NCI-H187 (cell line): ENCODE data around the gene MLST8.
"Not testable (repeated sequence)": the region's sequence is repeated elsewhere in the genome, so short reads cannot be mapped to it uniquely, and the experiment has no call there.

ENCODE experiments used
- DNase-seq, 2 experiments: peaks; one replicate each; lab custom pipeline; 2025; lab: John Stamatoyannopoulos, UW

The MLST8 gene

DNA sequence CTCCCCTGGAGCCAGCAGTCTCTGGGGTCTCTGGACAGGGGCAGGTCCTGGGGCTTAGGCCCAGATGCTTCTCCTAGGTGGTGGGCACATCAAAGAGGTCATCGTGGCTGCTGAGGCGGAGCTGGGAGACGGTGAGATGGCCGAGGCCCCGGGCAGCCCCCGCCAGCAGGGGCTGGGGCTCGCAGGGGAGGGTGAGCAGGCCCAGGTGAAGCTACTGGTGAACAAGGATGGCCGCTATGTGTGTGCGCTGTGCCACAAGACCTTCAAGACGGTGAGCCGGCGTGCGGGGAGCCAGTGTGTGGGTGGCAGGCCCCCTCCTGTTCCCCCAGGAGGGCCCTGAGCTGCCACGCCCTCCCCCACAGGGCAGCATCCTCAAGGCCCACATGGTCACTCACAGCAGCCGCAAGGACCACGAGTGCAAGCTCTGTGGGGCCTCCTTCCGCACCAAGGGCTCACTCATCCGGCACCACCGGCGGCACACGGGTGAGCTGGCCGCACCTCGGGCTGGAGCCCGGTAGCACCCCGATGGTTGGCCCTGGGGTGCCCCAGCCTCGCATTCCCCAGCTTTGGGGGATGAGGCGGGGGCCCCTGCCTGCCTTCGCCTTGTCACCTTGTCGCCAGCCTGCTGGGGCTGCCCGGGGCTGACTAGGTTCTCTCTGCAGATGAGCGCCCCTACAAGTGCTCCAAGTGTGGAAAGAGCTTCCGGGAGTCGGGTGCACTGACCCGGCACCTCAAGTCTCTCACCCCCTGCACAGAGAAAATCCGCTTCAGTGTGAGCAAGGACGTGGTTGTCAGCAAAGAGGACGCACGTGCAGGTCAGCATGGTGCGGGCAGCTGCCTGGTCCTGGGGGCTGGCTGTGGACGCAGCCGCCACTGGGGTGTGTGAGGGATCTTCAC lies 27.1 kb downstream of the MLST8 start:
- no peak for DNase-seq

DNA sequence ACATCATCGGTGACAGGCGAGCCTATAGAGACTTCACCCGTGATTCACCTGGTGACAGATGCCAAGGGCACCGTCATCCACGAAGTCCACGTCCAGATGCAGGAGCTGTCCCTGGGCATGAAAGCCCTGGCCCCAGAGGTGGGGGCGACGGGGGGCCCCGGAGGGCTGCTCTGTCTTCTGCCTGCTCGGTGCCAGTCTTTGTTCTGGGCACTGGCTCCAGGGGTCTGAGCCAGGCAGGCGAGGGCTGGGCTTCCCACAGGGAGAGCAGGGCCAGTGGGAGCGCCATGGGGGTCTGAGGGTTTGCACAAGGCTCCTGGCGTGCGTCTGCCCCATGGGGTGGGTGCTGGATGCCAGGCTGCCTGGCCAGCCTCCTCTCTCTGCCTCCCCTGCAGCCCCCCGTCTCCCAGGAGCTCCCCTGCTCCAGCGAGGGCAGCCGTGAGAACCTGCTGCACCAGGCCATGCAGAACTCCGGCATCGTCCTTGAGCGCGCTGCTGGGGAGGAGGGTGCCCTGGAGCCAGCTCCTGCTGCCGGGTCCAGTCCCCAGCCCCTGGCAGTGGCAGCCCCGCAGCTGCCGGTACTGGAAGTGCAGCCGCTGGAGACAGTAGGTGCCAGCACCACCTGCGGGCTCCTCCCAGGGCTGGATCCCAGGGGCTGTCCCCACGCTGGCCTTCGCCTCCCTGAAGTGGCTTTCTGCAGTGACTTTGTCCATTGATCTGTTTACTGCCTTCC lies 28.0 kb downstream of the MLST8 start:
- no peak for DNase-seq

DNA sequence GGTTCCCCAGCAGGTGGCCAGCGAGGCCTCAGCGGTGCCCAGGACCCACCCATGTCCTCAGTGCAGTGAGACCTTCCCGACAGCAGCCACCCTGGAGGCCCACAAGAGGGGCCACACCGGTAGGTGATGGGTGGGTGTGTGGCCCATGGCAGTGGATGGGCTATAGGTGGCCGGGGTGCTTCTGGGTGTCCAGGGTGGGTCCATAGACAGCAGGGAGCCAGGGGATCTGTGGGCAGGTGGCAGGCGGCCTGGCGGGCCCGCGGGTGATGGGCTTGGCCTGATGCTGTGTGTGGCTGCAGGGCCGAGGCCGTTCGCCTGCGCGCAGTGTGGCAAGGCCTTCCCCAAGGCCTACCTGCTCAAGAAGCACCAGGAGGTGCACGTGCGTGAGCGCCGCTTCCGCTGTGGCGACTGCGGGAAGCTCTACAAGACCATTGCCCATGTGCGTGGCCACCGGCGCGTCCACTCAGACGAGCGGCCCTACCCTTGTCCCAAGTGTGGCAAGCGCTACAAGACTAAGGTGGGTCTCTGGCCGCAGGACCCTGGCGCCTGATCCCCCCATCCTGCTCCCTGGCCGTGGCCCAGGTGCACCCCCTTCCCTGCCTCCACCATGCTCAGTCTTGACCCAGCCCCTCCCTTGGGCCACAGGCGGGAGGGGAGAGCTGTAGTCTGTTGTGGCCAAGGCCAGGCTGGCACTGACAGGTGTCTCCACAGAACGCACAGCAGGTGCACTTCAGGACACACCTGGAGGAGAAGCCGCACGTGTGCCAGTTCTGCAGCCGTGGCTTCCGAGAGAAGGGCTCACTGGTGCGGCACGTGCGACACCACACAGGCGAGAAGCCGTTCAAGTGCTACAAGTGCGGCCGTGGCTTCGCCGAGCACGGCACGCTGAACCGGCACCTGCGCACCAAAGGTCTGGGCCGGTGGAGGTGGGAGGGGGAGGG lies 28.9 kb downstream of the MLST8 start:
- DNase-seq, result peak; percentile 88 to 97

DNA sequence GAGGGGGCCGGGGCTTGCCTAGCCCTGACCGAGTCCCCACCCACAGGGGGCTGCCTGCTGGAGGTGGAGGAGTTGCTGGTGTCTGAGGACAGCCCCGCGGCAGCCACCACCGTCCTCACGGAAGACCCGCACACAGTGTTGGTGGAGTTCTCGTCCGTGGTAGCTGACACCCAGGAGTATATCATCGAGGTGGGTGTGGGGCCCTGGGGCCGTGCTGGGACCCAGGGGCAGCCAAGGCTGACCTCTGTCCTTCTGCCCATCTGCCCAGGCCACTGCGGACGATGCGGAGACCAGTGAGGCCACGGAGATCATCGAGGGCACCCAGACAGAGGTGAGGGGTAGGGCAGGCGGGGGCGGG lies 29.5 kb downstream of the MLST8 start:
- no peak for DNase-seq

DNA sequence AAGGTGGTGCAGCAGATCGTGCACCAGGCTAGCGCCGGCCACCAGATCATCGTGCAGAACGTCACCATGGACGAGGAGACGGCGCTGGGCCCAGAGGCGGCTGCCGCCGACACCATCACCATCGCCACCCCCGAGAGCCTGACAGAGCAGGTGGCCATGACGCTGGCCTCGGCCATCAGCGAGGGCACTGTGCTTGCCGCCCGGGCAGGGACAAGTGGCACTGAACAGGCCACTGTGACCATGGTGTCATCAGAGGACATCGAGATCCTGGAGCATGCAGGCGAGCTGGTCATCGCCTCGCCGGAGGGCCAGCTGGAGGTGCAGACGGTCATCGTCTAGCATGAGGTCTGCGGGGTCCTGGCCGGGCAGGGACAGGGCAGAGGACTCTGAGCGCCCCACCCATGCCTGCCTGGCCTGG lies 30.0 kb downstream of the MLST8 start:
- DNase-seq, result no peak

DNA sequence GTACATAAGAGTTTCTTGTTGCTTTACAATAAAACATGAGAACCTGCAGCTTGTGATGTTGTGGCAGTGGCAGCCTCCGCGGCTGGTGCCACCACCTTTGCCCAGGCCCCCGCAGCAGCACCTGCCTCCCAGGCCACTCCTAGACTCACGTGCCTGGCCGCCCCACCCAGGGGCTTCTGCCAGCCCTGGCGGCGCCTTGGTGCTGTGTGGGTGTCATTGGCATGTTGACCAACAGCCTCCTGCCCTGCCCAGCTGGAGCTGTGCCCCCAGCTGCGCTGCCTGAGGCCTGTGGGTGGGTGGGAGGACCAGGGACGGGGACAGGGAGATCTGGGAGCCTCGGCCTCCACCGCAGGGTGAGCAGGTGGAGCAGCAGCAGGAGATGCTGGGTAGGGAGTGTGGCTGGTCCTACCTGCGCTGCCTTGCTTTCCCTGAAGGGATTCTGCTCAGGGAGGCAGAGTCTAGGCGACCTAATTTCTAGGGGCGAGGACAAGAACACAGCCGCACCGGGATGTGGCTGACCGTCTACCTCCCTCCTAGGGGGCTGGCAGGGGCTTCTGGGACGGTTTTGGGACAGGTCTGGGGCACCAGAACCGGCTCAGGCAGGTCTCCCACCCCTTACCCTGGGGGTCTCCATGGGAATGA lies 30.6 kb downstream of the MLST8 start:
- no peak for DNase-seq

DNA sequence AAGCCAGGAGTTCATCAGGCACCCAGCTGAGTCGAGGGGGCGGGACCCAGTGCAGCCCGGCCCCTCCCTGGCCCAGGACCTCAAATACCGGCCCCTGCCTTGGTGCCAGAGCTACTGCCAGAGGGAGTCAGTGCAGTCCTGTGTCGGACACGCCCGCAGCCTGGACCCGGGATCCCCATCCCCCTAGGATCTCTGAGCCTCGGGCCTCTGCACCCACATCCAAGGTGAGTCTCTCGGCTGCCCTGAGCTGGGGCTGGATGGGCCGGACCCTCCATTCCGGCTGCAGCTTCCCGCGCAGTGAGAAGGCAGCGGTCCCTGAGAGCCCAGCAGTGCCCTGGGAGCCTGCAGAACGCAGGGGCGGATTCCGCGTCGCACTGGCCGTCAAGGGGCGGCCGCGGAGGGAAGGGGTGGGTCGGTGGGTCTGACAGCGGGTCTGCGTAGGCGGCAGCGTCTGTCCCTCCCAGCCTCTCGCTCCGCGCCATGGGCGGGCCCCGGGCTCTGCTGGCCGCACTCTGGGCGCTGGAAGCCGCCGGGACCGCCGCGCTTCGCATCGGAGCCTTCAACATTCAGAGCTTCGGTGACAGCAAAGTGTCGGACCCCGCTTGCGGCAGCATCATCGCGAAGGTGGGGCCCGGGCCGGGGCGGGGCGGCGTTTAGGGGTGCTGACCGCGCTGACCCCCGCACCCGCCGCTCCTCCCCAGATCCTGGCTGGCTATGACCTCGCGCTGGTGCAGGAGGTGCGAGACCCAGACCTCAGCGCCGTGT lies 31.3 kb downstream of the MLST8 start, which contains the start of gene DNASE1L2:
TSS of gene DNASE1L2 (plus strand) at position 108 of the 765 bp plus-strand sequence. CDS start at position 481, 373 bp downstream.
- no peak for DNase-seq

DNA sequence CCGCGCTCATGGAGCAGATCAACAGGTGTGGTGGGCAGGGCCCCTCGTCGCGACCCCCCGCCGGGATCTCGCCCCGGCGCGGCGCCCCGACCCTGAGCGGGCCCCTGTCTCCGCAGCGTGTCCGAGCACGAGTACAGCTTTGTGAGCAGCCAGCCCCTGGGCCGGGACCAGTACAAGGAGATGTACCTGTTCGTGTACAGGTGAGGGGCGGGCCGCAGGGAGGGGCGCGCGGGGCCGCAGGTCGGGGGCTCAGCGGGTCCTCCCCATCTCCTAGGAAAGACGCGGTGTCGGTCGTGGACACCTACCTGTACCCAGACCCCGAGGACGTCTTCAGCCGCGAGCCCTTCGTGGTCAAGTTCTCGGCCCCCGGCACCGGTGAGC lies 31.8 kb downstream of the MLST8 start:
- DNase-seq, result no peak

DNA sequence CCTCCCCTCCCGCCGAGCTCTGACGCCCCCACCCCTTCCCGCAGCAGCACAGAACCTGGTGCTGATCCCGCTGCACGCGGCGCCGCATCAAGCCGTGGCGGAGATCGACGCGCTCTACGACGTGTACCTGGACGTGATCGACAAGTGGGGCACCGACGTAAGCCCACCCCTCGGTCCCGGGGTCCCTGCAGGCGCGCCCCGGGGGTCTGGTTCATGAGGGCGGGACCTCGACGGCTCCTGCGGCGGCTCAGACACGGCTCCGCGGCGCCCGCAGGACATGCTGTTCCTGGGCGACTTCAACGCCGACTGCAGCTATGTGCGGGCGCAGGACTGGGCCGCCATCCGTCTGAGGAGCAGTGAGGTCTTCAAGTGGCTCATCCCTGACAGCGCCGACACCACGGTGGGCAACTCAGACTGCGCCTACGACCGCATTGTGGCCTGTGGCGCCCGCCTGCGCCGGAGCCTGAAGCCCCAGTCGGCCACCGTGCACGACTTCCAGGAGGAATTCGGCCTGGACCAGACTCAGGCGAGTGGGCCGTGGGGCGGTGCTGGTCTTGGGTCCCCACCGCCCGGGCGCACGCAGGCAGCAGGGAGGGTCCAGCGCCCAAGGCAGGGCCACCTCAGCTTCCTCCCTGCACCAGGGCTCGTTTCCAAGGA lies 32.4 kb downstream of the MLST8 start:
- DNase-seq, result no peak

DNA sequence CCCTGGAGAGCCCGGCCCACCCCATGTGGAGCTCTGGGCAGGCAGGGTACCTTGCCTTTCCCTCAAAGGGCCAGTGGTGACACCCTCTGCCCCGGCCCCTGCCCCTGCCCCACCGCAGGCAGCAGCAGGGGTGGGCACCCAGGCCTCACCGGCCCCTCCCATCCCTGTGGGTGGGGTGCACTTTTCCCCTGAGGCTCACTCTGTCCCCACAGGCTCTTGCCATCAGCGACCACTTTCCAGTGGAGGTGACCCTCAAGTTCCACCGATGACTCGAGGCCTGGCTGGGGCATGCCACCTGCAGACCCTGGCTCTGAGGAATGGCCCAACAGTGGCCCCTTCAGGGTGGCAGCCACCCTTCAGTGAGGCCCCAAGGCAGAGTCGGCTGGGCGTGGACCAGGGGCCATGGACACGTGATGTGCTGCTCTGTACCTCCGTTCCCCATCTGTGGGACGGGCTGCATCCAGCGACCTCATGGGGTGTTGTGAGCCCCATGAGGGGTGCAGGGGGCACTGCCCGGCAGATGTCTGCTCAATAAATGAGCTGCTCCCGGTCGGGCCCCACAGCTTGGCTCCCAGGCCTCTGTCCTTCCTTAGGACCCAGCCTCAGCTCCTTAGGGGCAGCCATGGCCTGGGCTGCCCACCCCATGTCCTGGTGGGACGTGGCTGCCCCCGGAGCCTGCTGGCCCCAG lies 33.0 kb downstream of the MLST8 start:
- DNase-seq, result no peak

DNA sequence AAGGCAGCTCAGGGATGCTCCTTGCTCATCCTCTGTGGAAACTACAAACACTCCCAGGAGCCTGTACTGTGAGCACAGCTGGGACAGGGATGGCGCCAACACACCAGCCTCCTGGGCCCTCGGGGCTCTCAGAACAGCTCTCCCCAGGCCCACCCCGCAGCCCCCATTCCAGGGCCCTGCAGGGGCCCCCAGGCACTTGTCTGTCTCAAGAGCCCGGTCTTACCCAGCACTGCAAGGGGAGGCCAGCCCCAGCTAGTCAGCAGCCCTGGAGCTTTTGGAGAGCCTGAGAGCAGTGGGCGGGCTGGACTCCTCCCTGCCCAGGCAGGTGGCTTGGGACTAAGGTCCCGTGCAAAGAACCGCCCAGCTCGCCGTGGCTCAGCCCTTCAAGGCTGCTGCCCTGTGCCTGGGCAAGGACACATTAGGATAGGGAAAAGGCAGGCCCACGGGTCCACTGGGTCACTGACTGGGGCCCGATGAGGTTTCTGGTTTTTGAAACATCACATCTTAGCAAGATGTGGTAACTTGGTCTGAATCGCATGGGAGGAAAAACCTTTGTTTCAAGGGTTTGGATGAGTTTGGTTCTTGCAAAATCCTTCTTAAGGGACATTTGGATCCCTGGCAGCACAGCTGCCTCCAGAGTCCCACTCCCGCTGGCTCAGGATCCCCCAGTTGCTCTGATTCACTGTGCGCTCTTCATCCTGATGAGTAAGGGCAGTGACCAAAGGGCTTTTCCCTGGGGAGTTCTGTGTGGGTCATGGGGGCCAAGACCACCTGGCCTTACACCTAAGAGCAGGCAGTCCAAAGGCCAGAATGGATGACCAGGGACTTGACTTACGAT lies 33.8 kb downstream of the MLST8 start:
- peak in 1 of 2 experiments; percentile 62 for DNase-seq

DNA sequence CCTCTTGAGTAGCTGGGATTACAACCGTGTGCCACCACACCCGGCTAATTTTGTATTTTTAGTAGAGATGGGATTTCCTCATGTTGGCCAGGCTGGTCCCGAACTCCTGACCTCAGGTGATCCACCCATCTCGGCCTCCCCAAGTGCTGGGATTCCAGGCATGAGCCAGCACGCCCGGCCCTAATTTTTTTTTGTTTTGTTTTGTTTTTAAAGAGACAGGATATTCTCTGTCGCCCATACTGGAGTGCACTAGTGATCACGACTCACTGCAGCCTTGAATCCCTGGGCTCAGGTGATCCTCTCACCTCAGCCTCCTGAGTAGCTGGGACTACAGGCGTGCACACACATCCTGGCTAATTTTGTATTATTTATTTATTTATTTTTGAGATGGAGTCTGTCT lies 35.1 kb downstream of the MLST8 start:
- DNase-seq, result not testable (repeated sequence)

DNA sequence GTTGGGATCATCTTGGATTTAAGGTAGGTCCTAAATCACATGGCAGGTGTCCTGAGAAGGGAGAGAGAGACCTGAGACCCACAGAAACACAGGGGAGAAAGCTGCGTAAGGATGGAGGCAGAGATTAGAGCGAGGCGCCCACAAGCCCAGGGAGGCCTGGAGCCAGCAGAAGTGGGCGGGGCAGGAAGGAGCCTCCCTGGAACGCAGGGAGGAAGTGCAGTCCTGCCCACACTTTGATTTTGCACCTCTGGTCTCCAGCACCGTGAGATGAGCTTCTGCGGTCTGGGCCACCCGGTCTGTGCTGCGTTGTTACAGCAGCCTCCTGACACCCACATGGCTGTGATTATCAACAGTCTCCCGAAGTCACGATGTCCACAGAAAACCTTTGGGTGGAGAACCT lies 37.3 kb downstream of the MLST8 start:
- DNase-seq, result no peak

DNA sequence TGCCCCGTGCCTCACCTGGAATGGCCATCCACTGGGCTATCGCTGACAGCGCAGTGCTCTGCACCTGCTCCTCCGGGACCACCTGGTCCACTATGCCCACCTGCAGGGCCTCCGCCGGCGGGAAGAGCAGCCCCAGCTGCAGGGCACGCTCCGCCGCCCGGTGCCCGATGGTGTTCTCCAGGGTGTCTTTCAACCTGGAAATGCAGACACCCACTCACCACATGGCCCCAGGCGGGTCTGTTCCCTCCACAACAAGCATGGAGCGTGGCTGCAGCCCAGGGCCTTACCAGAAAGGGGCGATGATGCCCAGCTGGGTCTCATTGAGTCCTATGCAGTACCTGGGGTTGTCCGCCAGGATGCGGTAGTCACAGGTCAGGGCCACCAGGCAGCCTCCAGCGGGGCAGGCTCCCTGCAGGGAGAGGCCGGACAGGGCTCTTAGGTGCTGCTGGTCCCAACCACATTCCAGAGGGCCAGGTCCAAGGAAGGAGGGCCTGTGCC lies 37.8 kb downstream of the MLST8 start:
- DNase-seq, result no peak

DNA sequence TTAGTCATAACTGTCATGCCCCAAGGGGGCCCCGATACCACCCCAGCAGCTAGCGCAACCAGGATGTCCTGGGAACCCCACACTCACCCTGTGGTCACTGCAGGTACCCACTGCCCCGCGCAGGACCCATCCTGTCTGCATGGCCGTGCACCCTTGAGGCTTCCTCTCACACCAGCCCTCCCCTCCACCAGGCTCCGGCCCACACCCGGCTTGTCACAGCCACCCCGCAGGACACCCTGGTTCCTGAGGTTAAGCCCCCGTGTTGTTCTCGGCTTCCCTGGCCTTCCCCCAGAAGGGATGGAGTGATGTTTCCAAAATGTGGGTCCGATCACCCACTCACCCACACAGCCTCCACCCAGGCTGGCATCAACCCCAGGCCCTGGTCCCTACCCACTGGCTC lies 38.5 kb downstream of the MLST8 start:
- DNase-seq, result no peak

DNA sequence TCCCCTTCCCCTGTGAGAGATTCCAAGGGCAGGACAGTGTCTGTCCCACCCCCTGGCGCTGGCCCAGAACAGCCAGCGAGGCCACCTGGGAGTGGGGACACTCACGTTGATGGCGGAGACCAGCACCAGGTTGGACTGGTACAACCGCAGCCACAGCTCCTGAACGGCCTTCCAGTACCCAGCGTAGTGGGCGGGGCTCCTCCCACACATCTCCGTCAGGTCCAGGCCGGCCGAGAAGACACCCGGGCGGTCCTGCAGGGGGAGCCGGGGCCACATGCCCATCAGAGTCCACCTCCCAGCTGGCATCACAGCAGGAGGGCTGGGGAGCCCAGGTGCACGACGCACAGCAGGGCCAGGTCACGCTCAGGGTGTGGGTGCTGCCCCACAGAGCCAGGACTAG lies 39.0 kb downstream of the MLST8 start:
- no peak for DNase-seq

DNA sequence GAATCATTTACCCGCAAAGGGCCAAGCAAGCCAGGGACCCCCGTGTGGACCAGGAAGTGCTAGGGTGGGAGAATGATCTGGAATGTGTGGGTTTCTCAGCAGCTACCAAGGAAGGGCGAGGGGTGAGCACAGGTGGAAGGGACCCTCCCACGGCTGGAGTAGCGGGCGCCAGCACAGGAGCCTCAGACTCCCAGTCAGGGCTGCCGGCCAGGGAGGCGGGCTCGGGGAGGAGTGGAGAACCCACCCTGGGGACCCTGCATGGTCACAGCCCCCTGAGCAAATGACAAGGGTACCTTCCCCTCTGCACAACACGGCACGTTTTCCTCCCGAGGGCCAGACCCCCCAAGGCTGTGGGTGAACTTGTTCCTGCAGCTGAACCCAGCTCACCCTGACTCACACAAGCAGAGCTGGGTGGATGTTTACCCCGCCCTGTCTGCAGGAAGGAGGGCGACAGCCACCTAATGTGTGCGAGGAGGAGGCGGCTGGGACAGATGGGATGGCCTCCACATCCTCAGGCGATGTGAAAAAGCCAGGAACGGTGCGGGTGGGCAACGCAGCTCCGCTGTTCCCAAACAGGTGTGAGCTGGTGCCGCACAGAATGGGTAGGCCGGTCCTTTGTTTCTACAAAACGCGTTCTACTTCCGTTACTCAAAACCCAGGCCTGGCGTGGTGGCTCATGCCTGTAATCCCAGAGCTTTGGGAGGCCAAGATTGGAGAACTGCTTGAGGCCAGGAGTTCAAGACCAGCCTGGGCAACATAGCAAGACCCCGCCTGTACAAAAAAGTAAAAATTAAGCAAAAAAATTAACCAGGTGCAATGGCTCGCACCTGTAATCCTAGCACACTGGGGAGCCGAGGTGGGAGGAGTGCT lies 39.9 kb downstream of the MLST8 start:
- DNase-seq, result no peak
